Measurements from ENCODE around the gene USP11. TPM values are rescaled to one million over a fixed set of nuclear protein-coding genes. Genes with fewer than 3 reads are reported as not detected.

USP11 gene
- total RNA-seq, 2 experiments from 2014 or later = 62.6 to 66.2 TPM

DNA sequence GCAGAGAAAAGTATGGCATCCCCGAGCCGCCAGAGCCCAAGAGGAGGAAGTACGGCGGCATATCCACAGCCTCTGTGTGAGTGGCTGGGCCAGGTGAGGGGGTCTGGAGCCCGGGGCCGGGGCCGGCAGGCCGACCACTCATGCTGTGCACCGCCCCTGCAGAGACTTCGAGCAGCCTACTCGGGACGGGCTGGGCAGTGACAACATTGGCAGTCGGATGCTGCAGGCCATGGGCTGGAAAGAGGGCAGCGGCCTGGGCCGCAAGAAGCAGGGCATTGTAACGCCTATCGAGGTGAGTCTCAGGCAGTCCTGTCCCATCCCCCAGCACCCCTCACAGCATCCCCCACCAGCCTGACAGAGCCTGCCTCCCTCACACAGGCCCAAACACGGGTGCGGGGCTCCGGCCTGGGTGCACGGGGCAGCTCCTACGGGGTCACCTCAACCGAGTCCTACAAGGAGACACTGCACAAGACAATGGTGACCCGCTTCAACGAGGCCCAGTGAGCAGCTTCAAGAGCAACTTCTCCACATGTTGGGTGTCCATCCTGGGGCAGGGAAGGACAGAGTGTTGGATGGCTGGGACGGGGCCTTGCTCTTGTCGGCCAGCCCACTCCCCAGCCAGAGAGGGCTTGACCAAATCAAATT is 46.6 kb upstream of the USP11 start:
- intact Hi-C loops (cut with DNase I, micrococcal nuclease) = no loop called here
- Histone ChIP-seq H3K27ac (ENCODE audit: low read depth in 1 of 2, low read length in 2 of 2) (no peak overlapping the region), H3K9me3 (ENCODE audit: control insufficient read depth in 1 of 2, insufficient read depth in 1 of 2, low read length in 2 of 2) (no peaks in the 10 kb centered on the region), H3K36me3 (ENCODE audit: insufficient read depth, low read length) (peaks cover 34% of the 10 kb centered on the region), H3K4me3 (ENCODE audit: low read length) (no peak overlapping the region), H3K4me1 (ENCODE audit: insufficient read depth, low read length) (peaks cover 8% of the 10 kb centered on the region), H3K27me3 (ENCODE audit: control insufficient read depth in 1 of 2, insufficient read depth in 2 of 2, low read length in 2 of 2) (no peaks in the 10 kb centered on the region)
- POLR2A ChIA-PET = no interaction called here
- Mint-ChIP-seq H3K27me3 (no peaks in the 10 kb centered on the region), H3K4me1 (ENCODE audit: low read depth) (peaks cover 10% of the 10 kb centered on the region), H3K36me3 (ENCODE audit: low read depth) (peaks cover 33% of the 10 kb centered on the region), H3K9me3 (no peaks in the 10 kb centered on the region), H3K4me3 (no peak overlapping the region), H3K27ac (no peak overlapping the region)
- CTCF ChIA-PET = no interaction called here
- DNase-seq (no peak), ATAC-seq (ENCODE audit: poor library complexity) (no peak)
- TF ChIP-seq, protein P1, sequence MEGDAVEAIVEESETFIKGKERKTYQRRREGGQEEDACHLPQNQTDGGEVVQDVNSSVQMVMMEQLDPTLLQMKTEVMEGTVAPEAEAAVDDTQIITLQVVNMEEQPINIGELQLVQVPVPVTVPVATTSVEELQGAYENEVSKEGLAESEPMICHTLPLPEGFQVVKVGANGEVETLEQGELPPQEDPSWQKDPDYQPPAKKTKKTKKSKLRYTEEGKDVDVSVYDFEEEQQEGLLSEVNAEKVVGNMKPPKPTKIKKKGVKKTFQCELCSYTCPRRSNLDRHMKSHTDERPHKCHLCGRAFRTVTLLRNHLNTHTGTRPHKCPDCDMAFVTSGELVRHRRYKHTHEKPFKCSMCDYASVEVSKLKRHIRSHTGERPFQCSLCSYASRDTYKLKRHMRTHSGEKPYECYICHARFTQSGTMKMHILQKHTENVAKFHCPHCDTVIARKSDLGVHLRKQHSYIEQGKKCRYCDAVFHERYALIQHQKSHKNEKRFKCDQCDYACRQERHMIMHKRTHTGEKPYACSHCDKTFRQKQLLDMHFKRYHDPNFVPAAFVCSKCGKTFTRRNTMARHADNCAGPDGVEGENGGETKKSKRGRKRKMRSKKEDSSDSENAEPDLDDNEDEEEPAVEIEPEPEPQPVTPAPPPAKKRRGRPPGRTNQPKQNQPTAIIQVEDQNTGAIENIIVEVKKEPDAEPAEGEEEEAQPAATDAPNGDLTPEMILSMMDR (IDR thresholded peaks at IDR 0.05) = no peak

DNA sequence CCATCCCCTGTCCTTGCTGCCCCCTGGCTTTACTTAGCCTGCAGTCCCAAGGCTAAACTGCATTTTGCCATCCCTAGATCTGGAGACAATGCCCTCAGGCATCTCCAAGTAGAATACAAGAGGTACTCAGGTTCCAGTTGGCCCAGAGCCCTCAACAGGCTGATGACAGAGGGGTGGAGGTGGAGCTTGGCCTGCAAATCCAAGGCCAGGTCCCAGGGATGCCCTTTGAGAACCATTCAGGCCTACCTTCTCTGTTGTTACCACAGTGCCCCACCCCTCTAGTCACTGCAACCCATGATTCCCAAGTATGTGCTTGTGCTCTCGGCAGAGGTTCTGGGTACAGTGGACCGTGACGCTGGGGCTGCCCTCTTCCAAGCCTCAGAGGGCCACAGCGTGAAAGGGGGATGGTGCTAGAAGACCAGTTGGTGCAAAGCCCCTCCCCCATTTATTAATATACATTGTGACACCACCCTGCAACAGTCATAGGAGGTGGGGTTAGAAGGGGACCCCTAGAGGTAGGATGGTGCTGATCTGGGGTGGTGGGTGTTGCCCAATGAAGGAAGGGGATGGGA is 45.6 kb upstream of the USP11 start:
- H3K27me3 ChIP-seq (ENCODE audit: control insufficient read depth in 1 of 2, insufficient read depth in 2 of 2, low read length in 2 of 2) = no peaks in the 10 kb centered on the region
- peaks cover 20% of the 10 kb centered on the region for H3K4me1 Mint-ChIP-seq (ENCODE audit: low read depth)
- no peak overlapping the region for H3K4me3 ChIP-seq (ENCODE audit: low read length)
- peaks cover 18% of the 10 kb centered on the region for H3K4me1 ChIP-seq (ENCODE audit: insufficient read depth, low read length)
- no peaks in the 10 kb centered on the region for H3K9me3 ChIP-seq (ENCODE audit: control insufficient read depth in 1 of 2, insufficient read depth in 1 of 2, low read length in 2 of 2)
- no peaks in the 10 kb centered on the region for H3K9me3 Mint-ChIP-seq
- H3K27ac Mint-ChIP-seq = no peak overlapping the region
- DNase-seq = no peak
- no peak overlapping the region for H3K27ac ChIP-seq (ENCODE audit: low read depth in 1 of 2, low read length in 2 of 2)
- TF ChIP-seq, protein P1 (IDR thresholded peaks at IDR 0.05) = no peak
- ATAC-seq (ENCODE audit: poor library complexity) = no peak
- no peak overlapping the region for H3K4me3 Mint-ChIP-seq
- H3K36me3 ChIP-seq (ENCODE audit: insufficient read depth, low read length) = peaks cover 25% of the 10 kb centered on the region
- POLR2A ChIA-PET = no interaction called here
- CTCF ChIA-PET = interaction anchor here (0.6 to 3.9 kb wide), 2 partner anchors 20 to 197 kb away, joined by 3 to 12 read pairs; no protein-coding TSS in a partner anchor
- intact Hi-C loops (cut with DNase I, micrococcal nuclease) = no loop called here
- H3K36me3 Mint-ChIP-seq (ENCODE audit: low read depth) = peaks cover 25% of the 10 kb centered on the region
- no peaks in the 10 kb centered on the region for H3K27me3 Mint-ChIP-seq

DNA sequence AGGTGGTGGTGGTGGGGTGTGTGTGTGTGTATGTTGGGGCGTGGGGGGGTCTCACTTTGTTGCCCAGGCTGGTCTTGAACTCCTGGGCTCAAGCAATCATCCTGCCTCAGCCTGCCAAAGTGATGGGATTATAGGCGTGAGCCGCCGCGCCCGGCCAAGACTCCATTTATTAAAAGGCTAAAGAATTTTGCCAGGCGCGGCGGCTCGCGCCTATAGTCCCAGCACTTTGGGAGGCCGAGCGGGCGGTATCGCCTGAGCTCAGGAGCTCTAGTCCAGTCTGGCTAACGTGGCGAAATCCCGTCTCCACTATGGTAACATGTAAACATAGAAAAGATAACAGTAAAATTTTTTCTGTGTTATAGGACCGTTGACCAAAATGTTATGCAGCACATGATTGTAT is 42.9 kb upstream of the USP11 start:
- no peaks in the 10 kb centered on the region for H3K9me3 ChIP-seq (ENCODE audit: control insufficient read depth in 1 of 2, insufficient read depth in 1 of 2, low read length in 2 of 2)
- no peak overlapping the region for H3K27ac Mint-ChIP-seq
- ChIA-PET CTCF (interaction anchor here (1.2 to 3.9 kb wide), 3 partner anchors 45 to 194 kb away, joined by 3 to 12 read pairs (median 7); partner anchors contain the start of genes NDUFB11 and RBM10), POLR2A (interaction anchor here (2.1 to 2.4 kb wide), 2 partner anchors 28 to 334 kb away, joined by 9 to 22 read pairs; partner anchors contain the start of gene CDK16)
- peaks cover 23% of the 10 kb centered on the region for H3K36me3 Mint-ChIP-seq (ENCODE audit: low read depth)
- no peak for DNase-seq
- peaks cover 36% of the 10 kb centered on the region for H3K4me1 ChIP-seq (ENCODE audit: insufficient read depth, low read length)
- intact Hi-C loops (cut with DNase I, micrococcal nuclease) = loop anchor here (1.0 to 10.0 kb wide), 6 partner anchors 43 to 835 kb away; partner anchors contain the start of genes RBM10 (in 1 of the 2) and ZNF41 (in 1 of the 2)
- no peak for ATAC-seq (ENCODE audit: poor library complexity)
- H3K4me3 Mint-ChIP-seq = no peak overlapping the region
- H3K36me3 ChIP-seq (ENCODE audit: insufficient read depth, low read length) = peaks cover 13% of the 10 kb centered on the region
- H3K27me3 ChIP-seq (ENCODE audit: control insufficient read depth in 1 of 2, insufficient read depth in 2 of 2, low read length in 2 of 2) = no peaks in the 10 kb centered on the region
- H3K4me3 ChIP-seq (ENCODE audit: low read length) = no peak overlapping the region
- peaks cover 39% of the 10 kb centered on the region for H3K4me1 Mint-ChIP-seq (ENCODE audit: low read depth)
- TF ChIP-seq, protein P1 (IDR thresholded peaks at IDR 0.05) = no peak
- no peak overlapping the region for H3K27ac ChIP-seq (ENCODE audit: low read depth in 1 of 2, low read length in 2 of 2)
- H3K9me3 Mint-ChIP-seq = no peaks in the 10 kb centered on the region
- no peaks in the 10 kb centered on the region for H3K27me3 Mint-ChIP-seq
